Neural progenitor cell (in vitro differentiated cells): ENCODE results near the gene DLGAP4.

Experiments
- EZH2 ChIP-seq: fragments of 200-600 bp; sonication (generic); IDR thresholded peaks from 2 replicates; pipeline ENCODE4 v1.6.1; 2017; ENCODE audit warnings: antibody characterized with exemption, mild to moderate bottlenecking, moderate library complexity
- TF ChIP-seq, protein P1 (sequence below): fragments of 200-600 bp; sonication (generic); IDR thresholded peaks from 2 replicates; pipeline ENCODE4 v1.5.1; 2017; ENCODE audit warnings: antibody characterized with exemption, mild to moderate bottlenecking

DNA sequence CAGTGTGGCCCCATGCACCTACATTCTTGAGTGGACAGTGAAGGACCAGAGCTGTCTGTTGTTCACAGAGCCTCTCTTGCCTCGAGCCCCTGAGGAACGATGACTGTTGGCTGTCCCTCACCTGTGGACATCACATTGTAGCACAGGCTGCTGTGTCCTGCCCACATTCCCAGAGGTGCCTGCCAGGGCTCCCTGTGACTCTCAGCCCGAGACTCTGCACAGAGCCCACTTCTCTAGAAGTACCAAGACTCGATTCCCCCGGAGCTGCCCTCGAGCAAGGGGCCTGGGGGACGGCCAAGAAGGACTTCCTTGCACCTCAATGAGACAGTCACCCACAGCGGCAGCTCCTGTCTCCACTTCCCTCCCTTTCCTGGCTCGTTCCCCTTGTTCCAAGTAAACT is 28.6 kb upstream of the DLGAP4 start:
- TF ChIP-seq, protein P1, sequence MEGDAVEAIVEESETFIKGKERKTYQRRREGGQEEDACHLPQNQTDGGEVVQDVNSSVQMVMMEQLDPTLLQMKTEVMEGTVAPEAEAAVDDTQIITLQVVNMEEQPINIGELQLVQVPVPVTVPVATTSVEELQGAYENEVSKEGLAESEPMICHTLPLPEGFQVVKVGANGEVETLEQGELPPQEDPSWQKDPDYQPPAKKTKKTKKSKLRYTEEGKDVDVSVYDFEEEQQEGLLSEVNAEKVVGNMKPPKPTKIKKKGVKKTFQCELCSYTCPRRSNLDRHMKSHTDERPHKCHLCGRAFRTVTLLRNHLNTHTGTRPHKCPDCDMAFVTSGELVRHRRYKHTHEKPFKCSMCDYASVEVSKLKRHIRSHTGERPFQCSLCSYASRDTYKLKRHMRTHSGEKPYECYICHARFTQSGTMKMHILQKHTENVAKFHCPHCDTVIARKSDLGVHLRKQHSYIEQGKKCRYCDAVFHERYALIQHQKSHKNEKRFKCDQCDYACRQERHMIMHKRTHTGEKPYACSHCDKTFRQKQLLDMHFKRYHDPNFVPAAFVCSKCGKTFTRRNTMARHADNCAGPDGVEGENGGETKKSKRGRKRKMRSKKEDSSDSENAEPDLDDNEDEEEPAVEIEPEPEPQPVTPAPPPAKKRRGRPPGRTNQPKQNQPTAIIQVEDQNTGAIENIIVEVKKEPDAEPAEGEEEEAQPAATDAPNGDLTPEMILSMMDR: no peak
- no peak for TF ChIP-seq EZH2
